H9 (cell line): ENCODE data around the gene CCDC38. TPM values are rescaled to one million over a fixed set of nuclear protein-coding genes. Genes with fewer than 3 reads are reported as not detected.

Source experiments
- DNase-seq: peaks from one replicate; pipeline ENCODE4 v3.0.0-alpha.2; 2017
- H2AFZ ChIP-seq: one replicate; pipeline ENCODE4 v1.6.1; 2013; ENCODE audit warnings: mild to moderate bottlenecking, low read length, control low read depth, moderate library complexity
- H2AK5ac ChIP-seq: 2 replicates; pipeline ENCODE4 v1.6.1; 2013; ENCODE audit warnings: low read length, control low read depth, mixed read lengths; ENCODE audit not compliant: insufficient read length
- H2BK120ac ChIP-seq: one replicate; pipeline ENCODE4 v1.6.1; 2013; ENCODE audit warnings: low read depth, mild to moderate bottlenecking, low read length, control low read depth, inconsistent platforms; ENCODE audit not compliant: poor library complexity, severe bottlenecking
- H2BK12ac ChIP-seq: 2 replicates; pipeline ENCODE4 v1.6.1; 2013; ENCODE audit warnings: low read length, control low read depth, mixed read lengths, low read depth; ENCODE audit not compliant: insufficient read length
- H2BK15ac ChIP-seq: 2 replicates; pipeline ENCODE4 v1.6.1; 2013; ENCODE audit warnings: low read depth, low read length, control low read depth
- H2BK20ac ChIP-seq: one replicate; pipeline ENCODE4 v1.6.1; 2013; ENCODE audit warnings: low read depth, mild to moderate bottlenecking, low read length, control low read depth, inconsistent platforms; ENCODE audit not compliant: poor library complexity, severe bottlenecking
- H2BK5ac ChIP-seq: 2 replicates; pipeline ENCODE4 v1.6.1; 2013; ENCODE audit warnings: low read length, control low read depth, mixed read lengths; ENCODE audit not compliant: insufficient read length
- H3K14ac ChIP-seq: 2 replicates; pipeline ENCODE4 v1.6.1; 2013; ENCODE audit warnings: low read length, control low read depth; ENCODE audit not compliant: insufficient read depth
- H3K18ac ChIP-seq: 2 replicates; pipeline ENCODE4 v1.6.1; 2013; ENCODE audit warnings: low read depth, mild to moderate bottlenecking, mixed read lengths, low read length, control low read depth; ENCODE audit not compliant: insufficient read length
- H3K23ac ChIP-seq: 2 replicates; pipeline ENCODE4 v1.6.1; 2013; ENCODE audit warnings: low read length, control low read depth, mixed read lengths, low read depth; ENCODE audit not compliant: insufficient read length
- H3K23me2 ChIP-seq: 2 replicates; pipeline ENCODE4 v1.6.1; 2013; ENCODE audit warnings: low read depth, mild to moderate bottlenecking, mixed read lengths, low read length, control low read depth; ENCODE audit not compliant: insufficient read length, poor library complexity, severe bottlenecking
- H3K27ac ChIP-seq: 2 replicates; pipeline ENCODE4 v1.5.1; 2013; ENCODE audit warnings: low read length, control low read depth, mixed read lengths, low read depth; ENCODE audit not compliant: insufficient read length
- H3K27me3 ChIP-seq: 2 replicates; pipeline ENCODE4 v1.6.1; 2013; ENCODE audit warnings: low read length, control low read depth, inconsistent platforms; ENCODE audit not compliant: insufficient read depth
- H3K4ac ChIP-seq: 2 replicates; pipeline ENCODE4 v1.6.1; 2013; ENCODE audit warnings: low read depth, mild to moderate bottlenecking, control low read depth, inconsistent platforms, low read length, moderate library complexity
- H3K4me1 ChIP-seq: 2 replicates; pipeline ENCODE4 v1.6.1; 2013; ENCODE audit warnings: low read length, control low read depth, inconsistent platforms; ENCODE audit not compliant: insufficient read depth
- H3K4me2 ChIP-seq: 2 replicates; pipeline ENCODE4 v1.6.1; 2013; ENCODE audit warnings: low read length, control low read depth, mixed read lengths; ENCODE audit not compliant: insufficient read length, insufficient read depth
- H3K56ac ChIP-seq: 2 replicates; pipeline ENCODE4 v1.6.1; 2013; ENCODE audit warnings: low read depth, mild to moderate bottlenecking, mixed read lengths, low read length, control low read depth; ENCODE audit not compliant: insufficient read length
- H3K79me1 ChIP-seq: 2 replicates; pipeline ENCODE4 v1.6.1; 2013; ENCODE audit warnings: low read depth, mild to moderate bottlenecking, moderate library complexity, low read length, control low read depth, inconsistent platforms; ENCODE audit not compliant: insufficient read depth, poor library complexity, severe bottlenecking
- H3K79me2 ChIP-seq: 2 replicates; pipeline ENCODE4 v1.6.1; 2013; ENCODE audit warnings: low read length, control low read depth, inconsistent platforms; ENCODE audit not compliant: insufficient read depth
- H3K9ac ChIP-seq: 2 replicates; pipeline ENCODE4 v1.6.1; 2013; ENCODE audit warnings: low read length, control low read depth, mixed read lengths; ENCODE audit not compliant: insufficient read length; ENCODE audit errors: extremely low read depth
- H3K9me3 ChIP-seq: one replicate; pipeline ENCODE4 v1.6.1; 2013; ENCODE audit warnings: low read depth, low read length, inconsistent platforms; ENCODE audit not compliant: control insufficient read depth
- H3T11ph ChIP-seq: one replicate; pipeline ENCODE4 v1.6.1; 2013; ENCODE audit warnings: mild to moderate bottlenecking, low read length, control low read depth, inconsistent platforms
- H4K20me1 ChIP-seq: one replicate; pipeline ENCODE4 v1.6.1; 2013; ENCODE audit not compliant: control insufficient read depth, insufficient read length, insufficient read depth
- H4K5ac ChIP-seq: 2 replicates; pipeline ENCODE4 v1.6.1; 2013; ENCODE audit warnings: low read depth, mild to moderate bottlenecking, mixed read lengths, low read length, control low read depth; ENCODE audit not compliant: insufficient read length
- H4K8ac ChIP-seq: replicated peaks from 2 replicates; pipeline ENCODE4 v1.6.1; 2013; ENCODE audit warnings: low read length, control low read depth, mixed read lengths, low read depth; ENCODE audit not compliant: insufficient read length
- H4K91ac ChIP-seq: 2 replicates; pipeline ENCODE4 v1.6.1; 2013; ENCODE audit warnings: low read depth, mild to moderate bottlenecking, moderate library complexity, mixed read lengths, low read length, control low read depth; ENCODE audit not compliant: insufficient read length
- H3K27ac Mint-ChIP-seq, 3 experiments: 2 replicates in 2 of 3; 3 replicates in 1 of 3; pipeline ENCODE4 v1.8.0; 2020 to 2021; ENCODE audit warnings: mixed read lengths in 3 of 3, mild to moderate bottlenecking in 1 of 3, moderate library complexity in 1 of 3
- H3K27me3 Mint-ChIP-seq: 2 replicates; pipeline ENCODE4 v1.8.0; 2021; ENCODE audit warnings: low read depth, mild to moderate bottlenecking, moderate library complexity, mixed read lengths
- H3K36me3 Mint-ChIP-seq, 3 experiments: 2 replicates in 2 of 3; 3 replicates in 1 of 3; pipeline ENCODE4 v1.8.0; 2020 to 2021; ENCODE audit warnings: low read depth in 3 of 3, mixed read lengths in 3 of 3; ENCODE audit not compliant: insufficient read depth in 1 of 3
- H3K4me1 Mint-ChIP-seq, 2 experiments: 2 replicates each; pipeline ENCODE4 v1.8.0; 2020; ENCODE audit warnings: mixed read lengths in 2 of 2
- H3K4me3 Mint-ChIP-seq, 2 experiments: 2 replicates in 1 of 2; 3 replicates in 1 of 2; pipeline ENCODE4 v1.8.0; 2020 to 2021; ENCODE audit warnings: mild to moderate bottlenecking in 2 of 2, mixed read lengths in 2 of 2, moderate library complexity in 1 of 2
- H3K9me3 Mint-ChIP-seq, 2 experiments: 2 replicates in 1 of 2; 3 replicates in 1 of 2; pipeline ENCODE4 v1.8.0; 2020; ENCODE audit warnings: mild to moderate bottlenecking in 2 of 2, mixed read lengths in 2 of 2, moderate library complexity in 1 of 2
- CTCF ChIP-seq: fragments of 200-600 bp; sonication (generic); conservative IDR thresholded peaks from 3 replicates; pipeline ENCODE4 v1.8.0; 2021; ENCODE audit warnings: antibody characterized with exemption, mild to moderate bottlenecking
- whole genome bisulfite sequencing: extraction: QIAGEN DNeasy Blood & Tissue Kit; methylation state at CpG from one replicate; pipeline ENCODE4 v1.1.7; 2013; ENCODE audit warnings: missing lambda C conversion rate, low lambda C conversion rate, mixed read lengths; ENCODE audit not compliant: insufficient read length; ENCODE audit errors: extremely low coverage; 5-methylcytosine and 5-hydroxymethylcytosine counted together
- total RNA-seq: library from RNA; stranded (reverse); gene quantifications from 2 replicates; pipeline ENCODE4 v1.2.1, GENCODE V29; 2021

The CCDC38 gene
- total RNA-seq, 1 experiment from 2014 or later: not detected

GRCh38 chr12:95884998-95885397, 57.4 kb downstream of the CCDC38 start:
- no peaks in the 10 kb centered on the region for H3K4me1 Mint-ChIP-seq
- H4K20me1 ChIP-seq: no peaks in the 10 kb centered on the region

More at GRCh38 chr12:95884998-95885397, 57.4 kb downstream of the CCDC38 start:
- Histone ChIP-seq H3K79me1 (no peaks in the 10 kb centered on the region), H3K23me2 (no peaks in the 10 kb centered on the region), H4K91ac (no peak overlapping the region), H3K27me3 (no peaks in the 10 kb centered on the region), H2BK120ac (no peak overlapping the region), H2BK20ac (no peak overlapping the region), H3K27ac (no peak overlapping the region), H3K4ac (no peak overlapping the region), H2BK5ac (no peak overlapping the region), H3K56ac (no peak overlapping the region), H3K14ac (no peak overlapping the region), H2BK15ac (no peak overlapping the region), H4K5ac (no peak overlapping the region), H3K18ac (no peak overlapping the region), H2AK5ac (no peak overlapping the region), H3K9ac (no peak overlapping the region), H3K4me2 (no peak overlapping the region), H3K23ac (no peak overlapping the region), H3T11ph (no peak overlapping the region), H3K4me1 (no peaks in the 10 kb centered on the region), H3K9me3 (no peaks in the 10 kb centered on the region), H2AFZ (no peak overlapping the region), H2BK12ac (no peak overlapping the region), H3K79me2 (no peaks in the 10 kb centered on the region), H4K8ac (no peak overlapping the region)
- TF ChIP-seq CTCF: no peak
- Mint-ChIP-seq H3K4me3 (no peak overlapping the region), H3K9me3 (no peaks in the 10 kb centered on the region), H3K27me3 (no peaks in the 10 kb centered on the region), H3K36me3 (no peaks in the 10 kb centered on the region), H3K27ac (no peak overlapping the region)
- no peak for DNase-seq
- WGBS: no CpG with 5 or more reads among the region's 3 CpGs
